Measurements from ENCODE around the gene ZNF718.
A peak's percentile ranks its signal among the peaks of the same experiment; 100 is the strongest.
"Not testable (repeated sequence)": the region's sequence is repeated elsewhere in the genome, so short reads cannot be mapped to it uniquely, and the experiment has no call there.

The ZNF718 gene

DNA sequence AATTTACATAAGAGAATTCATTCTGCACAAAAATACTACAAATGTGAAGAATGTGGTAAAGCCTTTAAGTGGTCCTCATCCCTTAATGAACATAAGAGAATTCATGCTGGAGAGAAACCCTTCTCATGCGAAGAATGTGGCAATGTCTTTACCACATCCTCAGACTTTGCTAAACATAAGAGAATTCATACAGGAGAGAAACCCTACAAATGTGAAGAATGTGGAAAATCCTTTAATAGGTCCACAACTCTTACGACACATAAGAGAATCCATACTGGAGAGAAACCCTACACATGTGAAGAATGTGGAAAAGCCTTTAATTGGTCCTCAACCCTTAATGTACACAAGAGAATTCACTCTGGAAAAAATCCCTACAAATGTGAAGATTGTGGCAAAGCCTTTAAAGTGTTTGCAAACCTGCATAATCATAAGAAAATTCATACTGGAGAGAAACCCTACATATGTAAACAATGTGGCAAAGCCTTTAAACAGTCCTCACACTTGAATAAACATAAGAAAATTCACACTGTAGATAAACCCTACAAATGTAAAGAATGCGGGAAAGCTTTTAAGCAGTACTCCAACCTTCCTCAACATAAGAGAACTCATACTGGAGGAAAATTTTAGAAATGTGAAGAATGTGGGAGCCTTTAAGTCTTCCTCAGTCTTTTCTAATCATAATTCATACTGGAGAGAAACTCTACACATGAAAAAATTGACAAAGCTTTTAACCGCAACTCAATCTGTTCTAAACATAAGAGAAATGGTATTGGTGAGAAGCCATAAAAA lies 37.4 kb downstream of the ZNF718 start:
- DNase-seq, result no peak

- not testable (repeated sequence) for DNase-seq
Observed at GRCh38 chr4:169640-170039, 45.3 kb downstream of the ZNF718 start.

DNA sequence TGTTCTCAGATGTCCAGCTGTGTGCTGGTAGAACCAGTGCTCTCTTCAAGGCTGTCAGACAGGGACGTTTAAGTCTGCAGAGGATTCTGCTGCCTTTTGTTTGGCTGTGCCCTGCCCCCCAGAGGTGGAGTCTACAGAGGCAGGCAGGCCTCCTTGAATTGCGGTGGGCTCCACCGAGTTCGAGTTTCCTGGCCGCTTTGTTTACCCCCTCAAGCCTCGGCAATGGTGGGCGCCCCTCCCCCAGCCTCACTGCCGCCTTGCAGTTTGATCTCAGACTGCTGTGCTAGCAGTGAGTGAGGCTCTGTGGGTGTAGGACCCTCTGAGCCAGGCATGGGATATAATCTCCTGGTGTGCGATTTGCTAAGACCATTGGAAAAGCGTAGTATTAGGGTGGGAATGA lies 47.0 kb downstream of the ZNF718 start:
- DNase-seq, result not testable (repeated sequence)

DNA sequence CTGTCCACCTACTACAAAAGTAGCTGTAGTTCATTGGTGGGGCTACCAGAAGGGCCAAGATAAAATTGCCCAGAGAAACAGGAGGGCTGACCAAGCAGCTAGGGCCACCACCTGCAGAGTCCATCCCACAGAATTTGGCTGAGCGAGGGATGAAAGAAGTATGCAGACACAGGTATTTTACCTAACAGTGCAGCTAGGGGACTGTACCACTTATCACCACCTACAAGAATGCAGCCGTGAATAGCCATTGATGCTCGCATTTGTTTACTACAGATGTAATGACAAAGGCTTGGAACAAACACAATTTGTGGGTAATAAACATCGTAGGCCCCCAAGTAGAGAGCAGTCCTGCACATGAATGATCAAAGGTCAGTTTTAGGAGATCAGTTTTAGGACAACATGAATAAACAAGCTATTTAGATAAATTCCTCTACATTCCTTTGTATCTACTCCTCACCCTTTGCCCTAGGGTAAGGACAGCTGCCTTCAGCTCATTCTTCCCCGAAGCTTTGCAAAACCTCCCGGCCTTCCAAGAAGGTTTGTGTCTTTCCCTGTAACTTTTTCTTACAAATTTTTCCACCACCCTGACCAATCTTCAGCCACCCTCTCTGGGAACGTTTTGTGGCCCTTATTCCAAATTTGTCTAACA lies 49.5 kb downstream of the ZNF718 start:
- DNase-seq, result no peak

DNA sequence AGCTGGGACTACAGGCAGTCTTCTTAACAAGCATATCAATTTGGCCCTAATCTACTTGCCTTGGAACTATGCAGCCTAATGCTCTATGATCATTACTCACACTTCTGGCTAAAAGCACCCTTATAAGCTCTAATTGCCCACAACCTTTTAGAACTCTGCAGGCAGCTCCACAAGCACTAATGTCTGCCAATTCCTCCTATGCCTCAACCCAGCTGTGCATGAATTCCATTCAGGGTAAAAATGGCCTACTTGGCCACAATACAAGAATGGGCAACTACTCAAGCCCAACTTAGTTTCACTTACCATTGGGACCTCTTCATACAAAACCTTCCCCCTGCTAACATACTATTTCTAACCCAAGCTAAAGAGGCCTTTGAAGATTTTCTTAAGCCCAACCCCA lies 51.7 kb downstream of the ZNF718 start:
- no peak for DNase-seq

DNA sequence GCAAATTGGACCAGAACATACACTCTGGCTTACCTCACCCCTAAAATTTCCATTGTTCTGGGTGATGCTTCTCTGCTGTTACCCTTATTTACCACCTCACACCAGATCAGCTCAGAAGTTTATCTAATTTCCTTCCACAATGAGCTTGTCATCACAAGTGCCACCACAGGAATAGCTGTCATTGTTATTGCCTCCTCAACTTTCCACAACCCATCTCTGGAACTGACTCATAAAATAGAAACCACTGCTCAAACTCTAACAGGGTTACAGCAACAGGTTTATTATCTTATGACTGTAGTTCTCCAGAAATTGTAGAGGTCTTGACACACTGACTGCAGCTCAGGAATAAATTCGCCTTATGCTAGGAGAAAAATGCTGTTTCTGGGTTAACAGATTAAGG lies 52.7 kb downstream of the ZNF718 start:
- DNase-seq, result no peak

GRCh38 chr4:182225-182624 lies 57.9 kb downstream of the ZNF718 start:
- DNase-seq, result not testable (repeated sequence)

DNA sequence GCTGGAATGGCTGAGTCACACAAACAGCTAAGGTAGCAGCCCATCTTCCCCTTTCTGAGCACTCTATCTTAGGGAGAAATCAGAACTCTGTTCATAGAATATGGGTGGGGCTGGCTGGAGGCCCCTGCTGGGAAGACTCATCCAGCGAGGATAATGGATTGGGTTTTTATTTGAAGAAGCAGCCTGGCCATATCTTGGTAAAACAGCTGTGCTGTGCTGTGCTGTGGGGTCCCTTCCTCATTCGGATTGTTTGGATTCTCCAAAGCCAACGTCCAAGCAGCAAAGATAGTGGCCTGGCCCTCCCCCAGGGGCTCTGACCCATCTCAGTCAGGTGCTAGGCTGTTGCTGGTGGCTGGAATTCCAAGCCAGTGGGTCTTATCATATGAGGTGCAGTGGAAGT lies 63.8 kb downstream of the ZNF718 start:
- no peak for DNase-seq

- not testable (repeated sequence) for DNase-seq
Observed at GRCh38 chr4:195159-195558, 70.9 kb downstream of the ZNF718 start.

- DNase-seq, result no peak
Observed at GRCh38 chr4:200936-201335, 76.6 kb downstream of the ZNF718 start.

DNA sequence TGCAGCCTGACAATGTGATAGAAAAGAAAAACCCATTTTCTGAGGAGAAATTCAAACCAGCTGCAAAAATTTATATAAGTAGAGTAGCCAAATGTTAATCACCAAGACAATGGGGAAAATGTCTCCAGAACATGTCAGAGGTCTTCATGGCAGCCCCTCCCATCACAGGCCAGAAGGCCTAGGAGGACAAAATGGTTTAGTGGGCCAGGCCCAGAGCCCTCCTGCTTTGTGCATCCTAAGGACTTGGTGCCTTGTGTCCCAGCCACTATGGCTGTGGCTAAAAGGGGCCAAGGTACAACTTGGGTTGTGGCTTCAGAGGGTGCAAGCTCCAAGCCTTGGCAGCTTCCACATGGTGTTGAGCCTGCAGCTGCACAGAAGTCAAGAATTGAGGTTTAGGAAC lies 78.5 kb downstream of the ZNF718 start:
- not testable (repeated sequence) for DNase-seq

DNA sequence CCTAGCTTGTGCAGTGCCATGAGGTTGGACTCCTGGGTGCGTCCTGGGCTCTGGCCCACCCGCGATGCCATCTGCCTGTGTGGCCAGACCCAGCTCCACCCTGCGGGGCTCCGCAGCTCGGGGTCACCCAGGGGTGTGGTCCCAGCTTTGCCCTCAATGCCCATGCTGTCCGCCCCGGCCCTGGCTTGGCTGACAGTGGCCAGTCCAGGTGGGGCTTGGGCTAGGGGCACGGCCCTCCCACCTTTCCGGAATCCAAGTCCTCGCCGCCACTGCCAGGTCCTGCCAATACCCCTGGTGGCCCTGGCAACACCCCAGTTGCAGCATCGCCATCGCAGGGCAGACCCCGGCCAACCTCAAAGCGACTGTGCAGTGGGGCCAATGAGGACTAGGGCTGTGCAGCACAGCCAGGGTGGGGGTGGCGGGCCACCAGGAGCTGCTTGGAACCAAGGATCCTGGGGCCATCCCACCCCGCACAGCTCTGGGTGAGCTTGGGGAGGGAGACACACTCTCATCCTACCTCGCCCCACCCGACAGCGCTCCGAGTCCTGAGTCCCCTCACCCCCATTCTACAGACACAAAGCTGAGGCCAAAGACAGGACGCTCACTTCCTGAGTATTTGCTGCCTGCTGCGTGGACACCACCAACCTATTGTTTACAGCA lies 80.9 kb downstream of the ZNF718 start:
- no peak for DNase-seq

DNA sequence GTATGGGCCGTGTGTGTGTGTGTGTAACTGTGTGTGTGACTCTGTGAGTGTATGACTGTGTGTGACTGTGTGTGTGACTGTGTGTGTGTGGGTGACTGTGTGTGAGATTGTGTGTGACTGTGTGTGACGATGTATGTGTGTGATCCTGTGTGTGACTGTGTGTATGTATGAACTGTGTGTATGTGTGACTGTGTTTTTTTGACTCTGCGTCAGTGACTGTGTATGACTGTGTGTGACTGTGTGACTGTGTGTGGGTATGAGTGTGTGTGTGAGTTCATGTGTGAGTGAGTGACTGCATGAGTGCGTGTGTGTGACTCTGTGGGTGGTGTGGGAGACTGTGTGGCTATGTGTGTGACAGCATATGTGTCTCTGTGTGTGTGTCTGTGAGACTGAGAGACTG lies 81.8 kb downstream of the ZNF718 start:
- DNase-seq, result no peak

GRCh38 chr4:208416-209096 lies 84.3 kb downstream of the ZNF718 start:
- DNase-seq, result not testable (repeated sequence)

DNA sequence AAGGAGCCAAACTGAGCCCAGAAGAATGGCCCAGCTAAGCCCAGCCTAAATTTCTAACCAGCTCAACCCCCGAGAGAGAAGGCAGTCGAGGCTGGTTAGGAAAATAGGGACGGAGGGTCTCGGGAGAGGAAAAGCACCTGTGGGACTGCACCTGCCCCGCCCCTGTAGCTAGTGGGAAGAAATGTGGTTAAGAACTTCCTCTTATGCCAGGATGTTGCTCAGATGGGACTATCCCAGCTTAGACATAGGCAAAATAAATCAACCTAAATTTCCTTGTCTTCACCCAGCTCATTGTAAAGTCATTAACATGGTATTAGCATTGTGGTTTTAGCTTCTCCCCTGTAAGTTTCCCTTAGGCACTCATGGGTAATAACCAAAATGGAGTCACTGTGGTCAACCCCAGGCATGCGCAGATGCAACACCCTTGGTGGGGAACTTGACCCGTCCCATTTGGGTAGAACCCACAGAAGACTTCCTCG lies 86.8 kb downstream of the ZNF718 start:
- DNase-seq, result no peak

- peak in 1 of 5 experiments; percentile 14 for DNase-seq
Observed at GRCh38 chr4:212438-213188, 88.3 kb downstream of the ZNF718 start.

DNA sequence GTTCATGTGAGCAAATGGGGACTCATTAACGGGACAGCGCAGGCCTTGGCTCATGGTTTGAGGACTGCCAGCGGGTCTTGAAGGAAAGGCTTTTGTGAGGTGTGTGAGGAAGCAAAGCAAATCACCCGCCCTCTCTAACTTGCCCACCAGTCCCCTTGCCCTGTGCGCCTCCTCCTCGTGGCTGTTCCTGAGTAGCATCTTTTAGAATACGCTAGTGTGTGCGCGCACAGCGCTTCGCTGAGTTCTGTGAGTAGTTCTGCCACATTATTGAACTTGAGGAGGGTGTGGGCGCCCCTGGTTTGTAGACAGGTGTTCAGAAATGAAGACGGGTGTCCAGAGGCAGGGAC lies 88.9 kb downstream of the ZNF718 start:
- not testable (repeated sequence) for DNase-seq
